Activated T-cell treated with anti-CD3 and anti-CD28 coated beads, Interleukin-2, amount 50 U/mL, for 4 hours (primary cell): ENCODE results near the gene P2RY6. TPM values are rescaled to one million over a fixed set of nuclear protein-coding genes. Genes with fewer than 3 reads are reported as not detected.
"Not testable (repeated sequence)": the region's sequence is repeated elsewhere in the genome, so short reads cannot be mapped to it uniquely, and the experiment has no call there.

Experiments used
- ATAC-seq, 2 donors: fragments of 200-7000 bp; cut with Tn5 transposase; one replicate each; pipeline ENCODE4 v1.10.0; 2021
- DNase-seq: peaks from one replicate; pipeline ENCODE4 v3.0.0-alpha.2; 2020
- H3K27me3 Mint-ChIP-seq: one replicate; pipeline ENCODE4 v1.8.0; 2021; ENCODE audit warnings: low read depth, mixed read lengths
- H3K36me3 Mint-ChIP-seq: one replicate; pipeline ENCODE4 v1.8.0; 2022; ENCODE audit warnings: mixed read lengths; ENCODE audit not compliant: insufficient read depth
- H3K4me1 Mint-ChIP-seq: one replicate; pipeline ENCODE4 v1.8.0; 2021; ENCODE audit warnings: low read depth, mixed read lengths
- H3K4me3 Mint-ChIP-seq: one replicate; pipeline ENCODE4 v1.8.0; 2021; ENCODE audit warnings: mild to moderate bottlenecking, moderate library complexity, mixed read lengths
- H3K9me3 Mint-ChIP-seq: one replicate; pipeline ENCODE4 v1.8.0; 2021; ENCODE audit warnings: mixed read lengths
- total RNA-seq, 3 donors: library from RNA; stranded (reverse); gene quantifications; one replicate each; pipeline ENCODE4 v1.2.1, GENCODE V29; 2021

Gene P2RY6
- not detected for total RNA-seq

GRCh38 chr11:73271936-73272679 lies at the start of gene P2RY6:
Gene P2RY6, plus strand, starts transcription at chr11:73272338. Its CDS starts 24,181 bp downstream, at chr11:73296519.
- no peak for DNase-seq
- peaks cover 4% of the 10 kb centered on the region for H3K27me3 Mint-ChIP-seq
- no peaks in the 10 kb centered on the region for H3K9me3 Mint-ChIP-seq
- no peaks in the 10 kb centered on the region for H3K4me1 Mint-ChIP-seq
- H3K36me3 Mint-ChIP-seq = no peaks in the 10 kb centered on the region
- no peak for ATAC-seq
- H3K4me3 Mint-ChIP-seq = no peak within 1 kb of the TSS

DNA sequence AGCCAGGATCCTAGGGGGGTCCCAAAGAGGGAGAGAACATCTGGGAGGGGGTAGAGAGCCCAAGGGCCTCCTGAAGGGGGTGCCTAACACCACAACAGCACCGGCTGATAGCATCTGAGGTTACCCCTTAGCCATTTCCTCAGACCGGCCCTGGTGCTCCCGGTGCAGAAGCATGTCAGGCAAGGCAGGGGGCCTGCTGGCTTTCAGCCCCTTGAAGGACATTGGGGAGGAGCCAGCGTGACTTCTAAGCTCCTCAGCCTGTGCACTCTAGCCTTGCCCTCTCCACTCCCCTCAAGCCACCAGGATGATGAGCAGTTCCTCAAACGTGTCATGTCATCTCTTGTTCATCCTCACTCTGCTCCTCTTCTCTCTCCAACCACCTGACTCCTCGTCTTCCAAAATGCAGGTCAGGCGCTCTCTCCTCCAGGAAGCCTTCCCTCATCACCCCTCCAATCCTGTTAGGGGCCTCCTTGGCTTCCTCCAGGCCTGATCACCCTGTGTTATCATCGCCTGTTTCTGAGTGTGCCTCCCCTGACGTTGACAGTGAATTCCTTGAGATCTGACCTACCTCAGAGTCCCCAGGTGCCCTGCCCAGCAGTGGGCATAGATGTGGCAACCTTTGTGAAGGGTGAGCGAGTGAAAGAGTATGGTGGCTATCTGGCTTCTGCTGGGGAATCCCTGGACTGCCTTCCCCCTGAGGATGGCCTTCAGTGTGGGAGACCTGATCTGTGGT lies 48.0 kb upstream of the P2RY6 start:
- ATAC-seq = no peak
- H3K27me3 Mint-ChIP-seq = peaks cover 22% of the 10 kb centered on the region
- H3K4me3 Mint-ChIP-seq = no peak overlapping the region
- H3K9me3 Mint-ChIP-seq = no peaks in the 10 kb centered on the region
- DNase-seq = no peak
- no peaks in the 10 kb centered on the region for H3K36me3 Mint-ChIP-seq
- H3K4me1 Mint-ChIP-seq = peaks cover under 1% of the 10 kb centered on the region

- no peak overlapping the region for H3K4me3 Mint-ChIP-seq
- no peaks in the 10 kb centered on the region for H3K4me1 Mint-ChIP-seq
- H3K9me3 Mint-ChIP-seq = no peaks in the 10 kb centered on the region
- ATAC-seq = no peak
- peaks cover 13% of the 10 kb centered on the region for H3K27me3 Mint-ChIP-seq
- no peak for DNase-seq
- H3K36me3 Mint-ChIP-seq = no peaks in the 10 kb centered on the region
These were observed 47.0 kb upstream of the P2RY6 start for GRCh38 chr11:73225001-73225686.

DNA sequence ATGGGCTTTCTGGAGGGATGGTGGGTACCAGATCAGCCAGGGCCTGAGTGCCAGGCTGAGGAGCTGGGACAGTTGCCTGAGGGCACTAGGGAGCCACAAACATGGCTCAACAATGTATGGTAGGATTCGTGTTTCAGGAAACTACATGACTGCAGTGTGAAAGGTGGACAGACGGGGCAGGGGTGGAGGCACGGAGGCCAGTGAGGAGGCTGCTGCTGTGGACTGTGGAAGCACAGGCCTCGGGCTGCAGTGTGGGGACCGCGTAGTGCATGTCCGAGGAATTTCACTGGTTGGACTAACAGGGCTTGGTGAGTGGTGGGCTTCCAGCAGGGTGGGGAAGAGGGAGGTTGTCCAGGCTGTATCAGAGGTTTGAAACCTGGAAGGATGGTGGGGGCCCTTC lies 46.3 kb upstream of the P2RY6 start:
- no peaks in the 10 kb centered on the region for H3K9me3 Mint-ChIP-seq
- DNase-seq (no peak), ATAC-seq (no peak)
- H3K27me3 Mint-ChIP-seq = peaks cover 7% of the 10 kb centered on the region
- H3K4me1 Mint-ChIP-seq = no peaks in the 10 kb centered on the region
- no peak overlapping the region for H3K4me3 Mint-ChIP-seq
- no peaks in the 10 kb centered on the region for H3K36me3 Mint-ChIP-seq

DNA sequence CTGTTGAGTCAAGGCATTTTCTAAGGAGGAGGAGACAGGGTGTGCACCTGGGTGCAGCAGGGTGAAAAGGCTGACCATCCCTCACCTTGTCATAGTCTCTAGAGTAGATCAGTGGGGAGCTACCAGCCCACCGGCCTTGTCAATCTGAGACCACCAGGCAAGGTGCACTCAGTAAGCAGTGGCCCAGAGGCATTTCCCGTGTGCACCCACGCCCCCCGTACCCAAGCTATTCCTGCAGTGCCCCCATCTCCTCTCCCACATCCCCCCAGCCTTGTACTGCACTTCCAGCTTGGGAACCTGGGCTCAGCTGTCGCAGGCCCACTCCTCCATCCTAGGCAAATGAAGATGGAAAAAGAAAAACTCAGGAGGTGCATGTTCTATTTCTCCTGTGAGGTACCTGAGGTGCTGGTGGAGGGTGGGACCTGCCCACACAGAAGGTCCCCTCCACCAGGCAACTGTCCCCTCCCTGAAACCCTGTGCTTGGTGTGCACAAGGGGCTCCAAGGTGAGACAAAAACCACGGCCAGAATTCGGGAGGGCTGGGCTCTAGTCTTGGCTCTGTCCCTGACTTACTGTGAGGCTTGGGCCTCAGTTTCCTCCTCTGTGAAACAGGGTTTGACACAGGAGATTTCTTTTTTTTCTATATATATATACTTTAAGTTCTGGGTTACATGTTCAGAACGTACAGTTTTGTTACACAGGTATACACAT lies 45.7 kb upstream of the P2RY6 start:
- Mint-ChIP-seq H3K36me3 (no peaks in the 10 kb centered on the region), H3K9me3 (no peaks in the 10 kb centered on the region), H3K27me3 (peaks cover 6% of the 10 kb centered on the region), H3K4me3 (no peak overlapping the region), H3K4me1 (no peaks in the 10 kb centered on the region)
- no peak for ATAC-seq
- no peak for DNase-seq

DNA sequence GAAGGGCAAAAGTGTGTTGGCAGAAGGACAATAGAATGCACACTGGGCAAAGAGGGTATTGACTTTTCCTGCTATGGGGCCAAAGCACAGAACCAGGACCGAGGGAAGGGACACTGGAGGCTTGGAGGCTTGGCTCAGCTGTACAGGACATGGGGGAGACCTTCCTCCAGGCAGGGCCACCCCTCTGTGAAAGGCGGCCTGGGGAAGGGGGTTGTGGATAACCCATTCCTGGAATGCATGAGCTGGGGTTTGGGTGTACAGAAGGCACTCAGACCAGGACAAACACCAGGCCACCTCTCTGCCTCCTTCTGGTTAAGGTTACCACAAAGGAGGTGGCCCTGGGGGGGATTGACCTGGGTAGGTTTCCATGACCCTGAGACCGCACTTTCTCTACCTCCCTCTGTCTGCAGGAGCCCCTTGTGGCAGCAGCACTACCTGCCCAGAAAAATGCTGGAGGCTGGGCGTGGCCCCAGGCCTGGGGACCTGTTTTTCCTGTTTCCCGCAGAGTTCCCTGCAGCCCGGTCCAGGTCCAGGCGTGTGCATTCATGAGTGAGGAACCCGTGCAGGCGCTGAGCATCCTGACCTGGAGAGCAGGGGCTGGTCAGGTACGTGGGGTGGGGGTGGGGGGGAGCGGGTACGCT lies 44.4 kb upstream of the P2RY6 start:
- Mint-ChIP-seq H3K4me3 (no peak overlapping the region), H3K27me3 (peaks cover 6% of the 10 kb centered on the region), H3K4me1 (no peaks in the 10 kb centered on the region), H3K9me3 (no peaks in the 10 kb centered on the region), H3K36me3 (no peaks in the 10 kb centered on the region)
- ATAC-seq = no peak
- DNase-seq = no peak

GRCh38 chr11:73228268-73229134 lies 43.6 kb upstream of the P2RY6 start:
- no peak for ATAC-seq
- Mint-ChIP-seq H3K4me1 (no peaks in the 10 kb centered on the region), H3K36me3 (no peaks in the 10 kb centered on the region), H3K9me3 (no peaks in the 10 kb centered on the region), H3K4me3 (no peak overlapping the region), H3K27me3 (peaks cover 4% of the 10 kb centered on the region)
- DNase-seq = no peak

- Mint-ChIP-seq H3K4me3 (no peak overlapping the region), H3K9me3 (no peaks in the 10 kb centered on the region), H3K27me3 (peaks cover 4% of the 10 kb centered on the region), H3K4me1 (no peaks in the 10 kb centered on the region), H3K36me3 (no peaks in the 10 kb centered on the region)
- ATAC-seq (no peak), DNase-seq (no peak)
These were observed 42.7 kb upstream of the P2RY6 start for GRCh38 chr11:73229321-73229895.

- ATAC-seq (no peak), DNase-seq (no peak)
- no peak overlapping the region for H3K4me3 Mint-ChIP-seq
- no peaks in the 10 kb centered on the region for H3K9me3 Mint-ChIP-seq
- H3K4me1 Mint-ChIP-seq = no peaks in the 10 kb centered on the region
- no peaks in the 10 kb centered on the region for H3K27me3 Mint-ChIP-seq
- H3K36me3 Mint-ChIP-seq = no peaks in the 10 kb centered on the region
These were observed 42.0 kb upstream of the P2RY6 start for GRCh38 chr11:73229896-73230875.

DNA sequence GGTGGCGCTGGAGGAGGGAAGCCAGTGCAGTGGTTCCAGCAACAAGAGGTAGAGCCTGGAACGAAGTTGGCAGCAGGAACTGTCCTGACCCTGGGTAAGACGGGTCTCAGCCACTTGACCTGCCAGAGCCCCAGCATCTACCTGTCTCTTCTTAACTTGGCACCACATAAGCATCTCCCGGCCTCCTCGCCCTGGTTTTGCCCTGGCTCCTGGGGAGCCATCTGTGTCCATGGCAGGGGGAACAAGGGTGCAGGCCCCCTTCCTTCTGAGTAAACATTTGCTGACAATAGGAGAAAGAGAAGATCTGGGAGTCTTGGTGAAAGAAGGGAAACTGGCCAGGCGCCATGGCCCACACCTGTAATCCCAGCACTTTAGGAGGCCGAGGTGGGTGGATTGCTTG lies 41.2 kb upstream of the P2RY6 start:
- Mint-ChIP-seq H3K4me3 (no peak overlapping the region), H3K4me1 (no peaks in the 10 kb centered on the region), H3K27me3 (no peaks in the 10 kb centered on the region), H3K36me3 (no peaks in the 10 kb centered on the region), H3K9me3 (no peaks in the 10 kb centered on the region)
- DNase-seq = no peak
- ATAC-seq = no peak

- not testable (repeated sequence) for H3K27me3 Mint-ChIP-seq, H3K9me3 Mint-ChIP-seq, H3K4me1 Mint-ChIP-seq, H3K4me3 Mint-ChIP-seq, DNase-seq, H3K36me3 Mint-ChIP-seq, ATAC-seq
These were observed 39.7 kb upstream of the P2RY6 start for GRCh38 chr11:73232487-73232886.

DNA sequence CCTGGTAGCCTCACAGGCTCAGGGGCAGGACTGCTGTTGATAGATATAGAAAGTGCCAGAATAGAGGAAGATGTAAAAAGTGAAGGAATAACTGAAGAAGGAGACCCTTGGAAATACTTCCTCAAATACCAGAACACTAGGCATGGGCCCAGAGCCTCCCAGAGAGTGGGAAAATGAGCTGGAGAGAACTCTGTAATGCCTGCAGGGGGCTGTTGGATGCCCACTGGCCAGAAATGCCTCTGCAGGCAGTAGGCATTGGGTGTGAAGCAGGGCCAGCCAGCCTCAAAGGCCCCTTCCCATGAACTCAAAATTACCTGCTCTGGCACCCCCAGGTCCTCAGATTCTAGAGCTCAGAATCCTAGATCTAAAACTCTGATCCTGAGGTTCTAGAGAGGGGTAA lies 38.9 kb upstream of the P2RY6 start:
- DNase-seq = no peak
- no peaks in the 10 kb centered on the region for H3K4me1 Mint-ChIP-seq
- no peak for ATAC-seq
- H3K4me3 Mint-ChIP-seq = no peak overlapping the region
- no peaks in the 10 kb centered on the region for H3K36me3 Mint-ChIP-seq
- H3K27me3 Mint-ChIP-seq = no peaks in the 10 kb centered on the region
- H3K9me3 Mint-ChIP-seq = no peaks in the 10 kb centered on the region
